GM18873 (cell line): Measurements from ENCODE around the gene TXNDC5.

Source experiments
- ATAC-seq: cut with Tn5 transposase; IDR thresholded peaks from one replicate; pipeline ENCODE4 v1.9.1; 2021; ENCODE audit warnings: mild to moderate bottlenecking, moderate library complexity, moderate number of reproducible peaks; ENCODE audit not compliant: unreplicated experiment, low FRiP score

Gene TXNDC5

DNA sequence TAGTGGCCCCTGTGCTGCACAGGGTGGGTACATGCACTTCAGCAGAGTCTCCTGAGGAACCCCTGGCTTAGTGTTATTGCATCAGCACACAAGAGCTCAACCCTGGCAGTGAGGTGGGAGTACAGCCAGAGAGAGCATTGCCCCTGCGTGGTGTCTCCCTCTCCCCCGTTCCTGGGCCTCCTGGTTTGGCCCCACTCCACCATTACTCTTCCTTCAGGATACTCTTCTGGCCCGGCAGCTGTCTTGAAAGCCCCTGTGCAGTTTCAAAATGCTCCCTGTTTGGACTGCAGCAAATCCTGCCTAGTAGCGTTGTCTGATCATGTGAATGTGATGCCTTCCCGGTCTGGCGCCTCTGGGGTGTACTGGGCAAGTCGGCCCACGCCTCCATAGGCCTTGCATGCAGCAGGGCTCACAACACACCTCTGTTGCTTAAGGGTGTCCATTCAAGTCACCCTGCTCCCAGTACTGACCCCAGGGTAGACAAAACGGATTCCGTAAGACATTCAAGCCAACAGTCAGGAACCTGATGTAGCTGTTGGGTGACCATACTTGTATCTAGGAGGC is 32.1 kb downstream of the TXNDC5 start:
- ATAC-seq: no peak

DNA sequence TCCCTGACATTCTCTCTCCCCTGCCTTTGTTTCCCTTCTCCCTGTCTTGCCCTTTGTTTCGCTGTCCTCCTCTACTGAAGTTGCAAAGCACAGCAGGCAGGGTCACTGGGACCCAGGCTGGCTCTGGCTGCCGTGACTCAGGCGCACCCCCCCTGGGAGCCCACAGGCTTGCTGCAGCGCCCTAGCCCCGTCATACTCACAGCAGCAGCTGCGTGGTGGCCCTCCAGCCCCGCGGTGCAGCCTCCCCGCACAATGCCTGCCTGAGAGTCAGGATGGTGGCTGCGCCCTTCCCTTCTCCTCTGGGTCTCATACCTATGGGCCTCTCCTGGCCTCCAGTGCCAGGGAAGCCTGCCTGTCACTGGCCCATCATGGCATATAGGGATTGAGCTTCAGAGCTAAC is 41.7 kb downstream of the TXNDC5 start:
- no peak for ATAC-seq

DNA sequence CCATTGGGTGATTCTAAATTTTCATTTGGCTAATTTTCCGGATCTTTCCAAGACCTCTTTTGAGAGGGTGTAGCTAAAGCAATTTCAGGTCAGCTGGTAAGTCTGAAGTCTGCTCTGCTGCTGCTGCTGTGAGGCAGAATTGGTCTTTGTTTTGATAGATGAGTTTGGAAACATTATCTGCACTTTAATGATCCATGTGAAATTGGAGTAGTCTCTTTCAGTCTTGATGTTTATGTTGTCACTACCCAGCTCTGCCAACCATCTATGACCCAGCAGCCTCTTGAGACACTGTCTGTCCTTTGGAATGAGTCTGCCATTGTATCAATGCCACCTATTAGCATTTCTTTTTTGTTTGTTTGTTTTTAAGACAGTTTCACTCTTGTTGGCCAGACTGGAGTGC is 44.1 kb downstream of the TXNDC5 start:
- ATAC-seq: no peak

DNA sequence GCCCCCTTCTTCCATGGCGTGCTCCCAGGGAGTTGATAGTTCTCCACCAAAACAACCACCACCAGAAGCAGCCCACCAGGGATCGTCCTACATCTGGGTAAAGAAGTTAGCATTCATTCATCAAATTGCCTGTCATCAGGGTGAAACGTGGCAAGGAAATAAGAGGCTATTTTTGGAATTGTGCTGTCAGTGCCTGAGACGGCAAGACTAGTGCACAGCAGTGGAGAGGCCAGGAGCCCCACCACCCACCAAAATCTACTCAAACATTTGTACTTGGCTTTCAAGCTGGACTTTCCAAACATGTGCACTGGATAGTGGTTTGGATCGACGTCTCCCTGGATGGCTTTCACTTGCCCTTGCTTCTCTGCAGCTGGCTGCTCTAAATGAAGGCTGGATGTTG is 44.8 kb downstream of the TXNDC5 start:
- ATAC-seq: no peak

DNA sequence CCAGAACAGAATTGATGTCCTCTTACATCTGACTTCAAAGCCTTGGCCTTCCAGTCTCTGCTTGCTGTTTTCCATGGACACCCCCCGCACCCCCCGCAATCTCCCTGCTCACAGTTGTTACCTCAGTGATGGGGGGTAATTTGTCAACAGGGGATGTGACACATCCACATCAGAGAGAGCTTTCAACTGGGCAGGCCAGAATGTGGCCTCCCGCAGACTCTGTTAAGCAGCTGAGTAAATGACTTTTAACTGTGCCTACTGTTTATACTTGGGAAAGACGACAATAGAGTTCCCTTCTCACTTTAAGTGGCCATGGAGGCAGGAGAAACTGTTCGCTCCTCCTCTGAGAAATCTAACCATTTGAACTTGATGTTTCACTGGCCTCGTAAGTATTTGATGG is 51.0 kb downstream of the TXNDC5 start:
- ATAC-seq: no peak

DNA sequence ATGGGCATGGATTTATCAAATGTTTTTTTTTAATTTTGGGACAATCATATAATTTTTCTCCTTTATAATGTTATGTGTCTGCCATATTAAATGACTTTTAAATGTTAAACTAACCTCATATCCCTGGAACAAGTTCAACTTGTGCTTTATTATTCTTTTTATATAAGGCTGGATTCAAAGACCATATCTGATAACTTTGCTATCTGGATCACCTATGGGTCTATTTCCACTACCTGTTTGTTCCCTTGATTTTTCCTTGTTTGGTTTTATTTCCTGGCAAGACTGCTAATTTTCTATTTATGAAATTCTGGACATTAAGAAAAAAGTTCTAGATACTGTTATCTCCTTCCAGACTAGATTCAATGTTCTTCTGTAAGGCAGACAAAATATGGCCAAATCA is 58.8 kb downstream of the TXNDC5 start:
- ATAC-seq: no peak

DNA sequence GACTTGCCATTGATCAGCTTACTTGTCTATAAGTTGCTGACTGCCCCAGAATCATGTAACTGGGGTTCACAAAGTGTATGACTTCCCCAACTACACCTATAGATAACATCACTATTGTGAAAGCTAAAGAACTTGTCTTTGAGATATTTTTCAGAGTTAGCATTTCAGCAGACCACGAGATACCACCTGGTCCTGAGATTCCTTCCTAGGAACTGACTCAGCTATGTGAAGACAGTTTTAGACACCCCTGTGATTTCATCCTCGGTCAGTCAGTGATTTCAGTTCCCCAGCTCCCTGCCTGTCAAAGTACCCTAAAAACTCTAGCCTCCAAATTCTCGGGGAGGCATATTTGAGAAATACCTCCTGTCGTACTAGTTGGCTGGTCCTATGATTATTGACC is 62.4 kb downstream of the TXNDC5 start:
- no peak for ATAC-seq

DNA sequence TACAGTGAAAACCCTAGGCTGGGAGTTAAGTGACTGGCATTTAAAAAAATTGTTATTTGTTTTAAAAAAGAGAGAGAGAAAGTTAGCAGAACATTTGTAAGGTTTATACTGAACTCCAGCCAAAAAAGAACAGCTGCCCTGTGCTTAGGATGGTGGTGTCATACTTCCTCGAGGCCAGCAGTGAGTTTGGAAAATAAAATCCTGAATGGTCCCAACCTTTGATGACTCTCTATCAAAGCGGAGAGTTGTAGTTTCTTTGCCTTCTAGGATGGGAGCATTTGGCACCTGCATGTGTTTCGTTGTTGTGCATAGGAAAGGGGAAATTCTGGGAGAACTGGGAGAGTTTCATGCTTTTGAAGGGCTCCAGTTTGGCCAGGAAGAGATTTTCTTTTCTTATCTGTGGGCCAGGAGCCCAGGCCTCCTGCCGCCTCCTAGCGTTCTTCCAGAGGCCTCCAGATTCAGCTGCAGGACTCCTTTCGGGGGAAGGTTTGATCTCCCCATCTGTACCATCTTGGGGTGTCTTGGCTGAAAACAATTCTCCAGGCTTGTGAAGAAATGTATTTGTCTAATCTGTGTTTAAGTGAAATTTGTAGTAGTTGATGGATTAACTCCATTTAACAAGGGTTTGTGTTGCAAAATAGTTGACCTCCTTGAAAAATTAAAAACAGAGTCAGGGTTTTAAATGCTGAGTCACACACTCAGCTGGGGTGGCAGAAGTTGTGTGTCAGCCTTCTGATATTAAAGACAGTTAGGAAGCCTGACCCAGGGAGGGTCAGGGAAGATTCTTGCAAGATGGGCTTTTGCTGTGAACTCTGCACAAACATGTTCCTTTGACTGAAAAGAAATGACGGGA is 63.4 kb downstream of the TXNDC5 start:
- ATAC-seq: no peak

DNA sequence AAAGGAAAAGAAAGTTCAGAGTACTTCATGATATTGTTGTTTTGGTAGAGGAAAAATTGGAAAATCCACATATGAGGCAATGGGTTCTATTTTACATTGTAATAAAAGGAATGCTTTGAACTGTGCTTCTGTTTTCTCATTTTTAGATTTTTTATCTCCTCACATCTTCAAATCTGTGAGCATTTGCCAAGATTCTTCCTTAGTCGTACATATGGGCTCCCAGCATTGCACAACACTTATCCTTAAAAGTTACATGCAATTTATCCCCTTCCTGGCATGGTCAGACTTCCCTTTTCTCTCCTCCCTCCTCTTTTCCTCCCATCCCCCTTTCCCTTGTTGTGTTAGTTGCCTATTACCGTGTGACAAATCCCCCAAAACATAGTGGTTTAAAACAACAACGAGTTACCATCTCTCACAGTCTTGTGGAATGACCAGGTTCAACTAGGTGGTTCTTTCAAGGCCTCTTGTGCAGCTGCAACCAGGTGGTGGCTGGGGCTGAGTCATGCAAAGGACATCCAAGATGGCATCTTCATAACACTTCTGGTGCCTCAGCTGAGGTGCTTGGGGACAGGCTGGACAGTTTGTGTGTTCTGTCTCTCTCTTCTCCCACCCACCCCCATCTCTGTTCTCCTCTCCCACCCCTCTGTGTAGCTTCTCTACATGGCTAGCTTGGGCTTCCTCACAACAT is 68.7 kb downstream of the TXNDC5 start:
- no peak for ATAC-seq

DNA sequence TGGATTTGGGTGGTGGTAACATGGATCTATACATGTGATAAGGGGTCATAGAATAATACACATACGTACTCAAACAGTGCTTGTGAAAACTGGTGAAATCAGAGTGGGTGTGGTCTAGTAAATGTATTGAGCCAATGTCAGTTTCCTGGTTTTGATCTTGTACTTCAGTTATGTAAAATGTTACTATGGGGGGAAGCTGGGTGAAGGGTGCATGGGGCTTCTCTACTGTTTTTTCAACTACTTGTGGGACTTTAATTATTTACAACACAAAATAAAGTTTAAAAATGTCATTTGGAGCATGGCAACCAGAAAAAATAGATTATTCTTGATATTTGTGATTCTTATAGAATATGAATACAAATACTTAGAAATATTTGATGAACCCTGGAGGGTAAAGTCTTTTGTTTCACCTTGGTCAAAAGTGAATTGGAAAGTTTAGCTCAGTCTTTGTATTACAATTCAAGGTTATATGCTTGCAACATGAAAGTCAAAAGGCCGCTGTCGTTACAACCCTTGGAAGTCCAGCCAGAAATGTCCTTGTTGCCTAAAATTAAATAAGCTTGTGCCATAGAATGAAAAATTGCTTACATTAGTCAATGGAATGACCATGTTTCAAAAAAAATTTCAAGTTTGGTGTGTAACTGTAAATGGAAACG is 74.1 kb downstream of the TXNDC5 start:
- ATAC-seq: no peak

DNA sequence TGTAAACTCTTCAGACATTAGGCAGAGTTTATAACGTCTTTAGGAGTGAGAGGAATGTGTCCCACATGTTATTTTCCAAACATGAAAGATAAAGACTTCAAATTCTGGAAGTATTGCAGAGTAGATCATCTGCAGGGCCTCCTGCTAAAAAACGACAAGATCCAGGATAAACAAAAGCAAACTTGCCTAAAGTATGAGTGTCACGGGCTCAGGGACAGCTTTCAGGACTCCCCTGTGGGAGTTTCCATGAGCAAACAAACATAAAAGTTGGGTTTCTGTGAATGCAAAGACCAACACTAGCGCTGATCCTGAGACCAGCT is 76.9 kb downstream of the TXNDC5 start:
- ATAC-seq: no peak

DNA sequence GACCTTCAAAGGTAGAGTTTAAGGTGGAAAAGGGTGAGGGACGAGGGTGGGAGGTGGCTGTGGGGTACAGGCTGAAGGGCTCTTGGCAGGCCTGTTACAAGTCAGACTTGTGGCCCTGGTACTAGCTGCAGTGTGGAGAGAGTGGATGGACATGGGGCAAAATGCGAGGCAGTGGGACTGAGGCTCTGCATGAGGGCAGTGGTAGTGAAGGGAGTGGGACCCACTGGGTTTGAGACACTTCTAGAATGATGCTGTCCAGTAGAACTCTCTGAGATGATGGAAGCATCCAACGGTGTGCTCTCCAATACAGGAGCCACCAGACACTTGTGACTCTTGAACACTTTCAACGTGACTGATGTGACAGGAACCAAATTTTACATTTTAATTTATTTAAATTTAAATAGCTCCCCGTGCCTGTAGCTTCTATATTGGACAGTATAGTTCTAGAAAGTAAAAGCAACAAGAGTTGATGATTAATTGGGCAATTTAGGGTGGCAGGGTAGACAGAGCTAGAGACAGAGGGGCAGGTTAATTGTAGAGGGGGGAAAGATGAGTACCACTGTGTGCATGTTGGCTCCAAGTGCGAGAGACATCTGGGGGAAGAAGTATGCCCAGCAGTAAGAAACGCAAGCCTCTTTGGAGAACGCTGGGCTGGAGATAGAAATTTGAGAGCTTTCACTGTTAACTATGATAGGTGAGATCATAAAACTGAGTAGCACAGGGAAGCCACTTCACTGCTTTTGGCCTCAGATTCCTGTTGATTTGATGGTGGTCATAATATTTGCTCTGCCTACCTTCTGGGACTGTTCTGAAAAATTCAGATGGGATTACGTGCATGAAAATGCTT is 77.5 kb downstream of the TXNDC5 start:
- ATAC-seq: no peak
